ENCODE data around the gene COL6A5. TPM values are rescaled to one million over a fixed set of nuclear protein-coding genes. Genes with fewer than 3 reads are reported as not detected.

COL6A5 gene
- total RNA-seq, 1 experiment from 2014 or later, result not detected

GRCh38 chr3:130425484-130425883, 80.0 kb downstream of the COL6A5 start:
- no TSS peak for BruUV-seq (replicated peaks)

GRCh38 chr3:130426206-130426605, 80.7 kb downstream of the COL6A5 start:
- Histone ChIP-seq H2AFZ (ENCODE audit: low read length) (no peak overlapping the region), H3K36me3 (ENCODE audit: low read depth, low read length) (no peaks in the 10 kb centered on the region), H3K9me2 (replicated peaks; ENCODE audit: low read length) (no peaks in the 10 kb centered on the region), H3K4me3 (ENCODE audit: low read length) (no peak overlapping the region), H3F3A (ENCODE audit: low read length, unreplicated experiment) (no peaks in the 10 kb centered on the region), H3K27me3 (ENCODE audit: low read length) (peaks cover 41% of the 10 kb centered on the region), H3K9ac (ENCODE audit: low read length) (no peak overlapping the region), H3K4me2 (ENCODE audit: low read length) (no peak overlapping the region), H3K27ac (ENCODE audit: low read length) (no peak overlapping the region), H3K4me1 (ENCODE audit: insufficient read depth, low read length) (no peaks in the 10 kb centered on the region), H3K9me3 (ENCODE audit: low read length) (no peaks in the 10 kb centered on the region), H3K79me2 (ENCODE audit: low read length) (no peaks in the 10 kb centered on the region), H4K20me1 (ENCODE audit: low read length) (no peaks in the 10 kb centered on the region)
- ChIA-PET POLR2A (ENCODE audit: unreplicated experiment) (no interaction called here), CTCF (no interaction called here)
- no peak for DNase-seq
- intact Hi-C loops (cut with micrococcal nuclease), result no loop called here
- no peak for ATAC-seq
- TF ChIP-seq CTCF (conservative IDR thresholded peaks at IDR 0.05; ENCODE audit: low read depth, low read length) (no peak), EZH2phosphoT487 (IDR thresholded peaks at IDR 0.05; ENCODE audit: borderline replicate concordance, low read length) (no peak), EZH2 (IDR thresholded peaks at IDR 0.05; ENCODE audit: low read length, unreplicated experiment) (no peak)
- BruUV-seq (replicated peaks), result no TSS peak

More at GRCh38 chr3:130425484-130425883, 80.0 kb downstream of the COL6A5 start:
- DNase-seq (no peak), ATAC-seq (no peak)
- Histone ChIP-seq H3K4me2 (ENCODE audit: low read length) (no peak overlapping the region), H3K9me3 (ENCODE audit: low read length) (no peaks in the 10 kb centered on the region), H3F3A (ENCODE audit: low read length, unreplicated experiment) (no peaks in the 10 kb centered on the region), H3K27me3 (ENCODE audit: low read length) (peaks cover 41% of the 10 kb centered on the region), H3K9ac (ENCODE audit: low read length) (no peak overlapping the region), H3K4me1 (ENCODE audit: insufficient read depth, low read length) (no peaks in the 10 kb centered on the region), H3K4me3 (ENCODE audit: low read length) (no peak overlapping the region), H3K36me3 (ENCODE audit: low read depth, low read length) (no peaks in the 10 kb centered on the region), H4K20me1 (ENCODE audit: low read length) (no peaks in the 10 kb centered on the region), H3K79me2 (ENCODE audit: low read length) (no peaks in the 10 kb centered on the region), H3K27ac (ENCODE audit: low read length) (no peak overlapping the region), H3K9me2 (replicated peaks; ENCODE audit: low read length) (no peaks in the 10 kb centered on the region), H2AFZ (ENCODE audit: low read length) (no peak overlapping the region)
- TF ChIP-seq EZH2 (IDR thresholded peaks at IDR 0.05; ENCODE audit: low read length, unreplicated experiment) (no peak), CTCF (conservative IDR thresholded peaks at IDR 0.05; ENCODE audit: low read depth, low read length) (no peak), EZH2phosphoT487 (IDR thresholded peaks at IDR 0.05; ENCODE audit: borderline replicate concordance, low read length) (no peak)
- ChIA-PET CTCF (no interaction called here), POLR2A (ENCODE audit: unreplicated experiment) (no interaction called here)
- intact Hi-C loops (cut with micrococcal nuclease), result no loop called here

- Histone ChIP-seq H3K9ac (ENCODE audit: low read length) (no peak overlapping the region), H3K9me3 (ENCODE audit: low read length) (no peaks in the 10 kb centered on the region), H3K4me1 (ENCODE audit: insufficient read depth, low read length) (no peaks in the 10 kb centered on the region), H3K4me3 (ENCODE audit: low read length) (no peak overlapping the region), H3K36me3 (ENCODE audit: low read depth, low read length) (no peaks in the 10 kb centered on the region), H3K4me2 (ENCODE audit: low read length) (no peak overlapping the region), H3K27me3 (ENCODE audit: low read length) (peaks cover 45% of the 10 kb centered on the region), H3K79me2 (ENCODE audit: low read length) (no peaks in the 10 kb centered on the region), H2AFZ (ENCODE audit: low read length) (no peak overlapping the region), H3K9me2 (replicated peaks; ENCODE audit: low read length) (no peaks in the 10 kb centered on the region), H3K27ac (ENCODE audit: low read length) (no peak overlapping the region), H3F3A (ENCODE audit: low read length, unreplicated experiment) (no peaks in the 10 kb centered on the region), H4K20me1 (ENCODE audit: low read length) (no peaks in the 10 kb centered on the region)
- no TSS peak for BruUV-seq (replicated peaks)
- POLR2A ChIA-PET (ENCODE audit: unreplicated experiment), result no interaction called here
- CTCF ChIA-PET, result no interaction called here
- DNase-seq (no peak), ATAC-seq (no peak)
- intact Hi-C loops (cut with micrococcal nuclease), result no loop called here
- no peak for TF ChIP-seq CTCF (conservative IDR thresholded peaks at IDR 0.05; ENCODE audit: low read depth, low read length)
- TF ChIP-seq EZH2 (IDR thresholded peaks at IDR 0.05; ENCODE audit: low read length, unreplicated experiment), result no peak
- no peak for TF ChIP-seq EZH2phosphoT487 (IDR thresholded peaks at IDR 0.05; ENCODE audit: borderline replicate concordance, low read length)
These were observed 83.6 kb downstream of the COL6A5 start for GRCh38 chr3:130428871-130429712.

Measured in PC-3 (cell line).